Caki2 (cell line): Measurements from ENCODE around the gene CLCN6. TPM values are rescaled to one million over a fixed set of nuclear protein-coding genes. Genes with fewer than 3 reads are reported as not detected.

Source experiments
- DNase-seq: peaks from one replicate; pipeline ENCODE4 v3.0.0-alpha.2; 2015; ENCODE audit warnings: low read depth
- in situ Hi-C: cut with HindIII; loops from 2 replicates; pipeline ENCODE4 v1.10.0; 2016; ENCODE audit warnings: low sequenced_read_pairs, low pct_unique_long_range_greater_than_20kb, mixed read lengths
- total RNA-seq: library from RNA; depleted of rRNA; stranded (reverse); fragments of >200 nt; shearing (Covaris generic); gene quantifications from 2 replicates; pipeline ENCODE4 v1.2.3, GENCODE V29; 2014; ENCODE audit warnings: low replicate concordance

The CLCN6 gene
- total RNA-seq, 1 experiment from 2014 or later: 5.6 TPM

- in situ Hi-C loops: no loop called here
- DNase-seq: no peak
Measured at GRCh38 chr1:11777658-11778322, 28.2 kb upstream of the CLCN6 start.

- DNase-seq: no peak
- in situ Hi-C loops: no loop called here
Measured at GRCh38 chr1:11778336-11778735, 27.7 kb upstream of the CLCN6 start.

- DNase-seq: no peak
- in situ Hi-C loops: no loop called here
Measured at GRCh38 chr1:11778844-11779623, 27.0 kb upstream of the CLCN6 start.

- DNase-seq: no peak
- in situ Hi-C loops: no loop called here
Measured at GRCh38 chr1:11779715-11780379, 26.1 kb upstream of the CLCN6 start.

GRCh38 chr1:11780380-11781147, 25.4 kb upstream of the CLCN6 start:
- in situ Hi-C loops: no loop called here
- DNase-seq: no peak

GRCh38 chr1:11781297-11781696, 24.7 kb upstream of the CLCN6 start:
- no peak for DNase-seq
- in situ Hi-C loops: no loop called here

- in situ Hi-C loops: no loop called here
- no peak for DNase-seq
Measured at GRCh38 chr1:11782127-11782708, 23.8 kb upstream of the CLCN6 start.

- no peak for DNase-seq
- in situ Hi-C loops: no loop called here
Measured at GRCh38 chr1:11783556-11783955, 22.4 kb upstream of the CLCN6 start.

GRCh38 chr1:11784256-11784992, 21.6 kb upstream of the CLCN6 start:
- in situ Hi-C loops: no loop called here
- DNase-seq: no peak

GRCh38 chr1:11784993-11785769, 20.8 kb upstream of the CLCN6 start:
- DNase-seq: peak; percentile 73
- in situ Hi-C loops: no loop called here

GRCh38 chr1:11786168-11786567, 19.8 kb upstream of the CLCN6 start:
- in situ Hi-C loops: no loop called here
- no peak for DNase-seq

GRCh38 chr1:11787251-11787803, 18.7 kb upstream of the CLCN6 start:
- peak; percentile 68 for DNase-seq
- in situ Hi-C loops: no loop called here

GRCh38 chr1:11787804-11788436, 18.1 kb upstream of the CLCN6 start:
- in situ Hi-C loops: no loop called here

GRCh38 chr1:11788549-11789053, 17.4 kb upstream of the CLCN6 start:
- DNase-seq: no peak
- in situ Hi-C loops: no loop called here

More at GRCh38 chr1:11787804-11788436, 18.1 kb upstream of the CLCN6 start:
- DNase-seq: no peak

GRCh38 chr1:11789126-11790067, 16.6 kb upstream of the CLCN6 start:
- in situ Hi-C loops: no loop called here
- no peak for DNase-seq
